ENCODE results near the gene TEX2. TPM values are rescaled to one million over a fixed set of nuclear protein-coding genes. Genes with fewer than 3 reads are reported as not detected.

Gene TEX2
- total and polyA plus RNA-seq, 2 of the 13 experiments (the other 11 are each of a cell fraction or from before 2014, with no cell fraction given): 21.4 to 37.7 TPM

DNA sequence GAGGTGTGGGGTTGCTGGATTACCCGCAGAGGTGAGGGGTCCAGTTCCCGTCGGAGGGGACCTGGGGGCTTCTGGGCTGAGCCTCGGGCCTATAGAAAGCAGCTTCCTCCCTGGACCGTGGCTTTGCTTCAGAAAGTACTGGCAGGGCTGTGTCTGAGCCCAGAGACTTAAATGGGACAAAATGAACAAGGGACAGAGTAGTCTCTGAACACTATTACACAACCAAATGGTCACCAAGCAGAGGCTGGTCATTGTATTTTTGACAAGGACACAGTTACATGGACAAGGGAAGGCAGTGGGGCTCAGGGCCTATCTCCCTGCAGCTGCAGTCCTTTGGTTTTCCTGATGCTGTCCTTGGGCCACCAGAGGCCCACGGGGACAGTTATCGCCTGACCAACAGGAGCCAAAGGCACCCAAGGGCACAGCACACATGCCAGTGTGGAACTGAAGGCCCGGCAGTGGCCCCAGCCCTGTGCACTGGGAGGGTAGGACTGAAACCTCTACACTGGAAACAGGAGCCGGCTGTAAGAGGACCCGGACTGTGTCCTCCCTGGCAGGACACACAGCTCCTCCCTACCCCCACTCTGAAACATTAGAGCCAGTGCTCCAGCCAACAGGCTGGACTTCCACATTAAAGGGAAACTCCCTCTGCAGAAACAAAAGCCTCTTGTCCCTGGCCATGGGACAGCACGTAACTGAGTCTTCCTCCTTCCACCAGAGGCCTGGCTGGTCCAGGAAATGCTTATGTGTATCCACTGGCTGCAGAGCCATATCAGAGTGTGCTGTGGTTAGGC, 107.1 kb downstream of the TEX2 start (continued):
- TF ChIP-seq NR0B2 (CRISPR knock-in tag; IDR thresholded peaks at IDR 0.05) (0 out of 2 replicates have a peak, but pooled peaks have one; percentile 9), AHR (CRISPR knock-in tag; IDR thresholded peaks at IDR 0.05) (peak; percentile 78; the same call in 1 of the 2 replicates), KDM5B (CRISPR knock-in tag; IDR thresholded peaks at IDR 0.05; ENCODE audit: borderline replicate concordance) (peak; percentile 84), ZNF784 (CRISPR knock-in tag; IDR thresholded peaks at IDR 0.05; ENCODE audit: borderline replicate concordance) (no peak), KAT2B (IDR thresholded peaks at IDR 0.05; ENCODE audit: borderline replicate concordance, low read depth, low read length) (no peak), RELA (CRISPR knock-in tag; IDR thresholded peaks at IDR 0.05) (0 out of 2 replicates have a peak, but pooled peaks have one; percentile 62), ATF6 (CRISPR knock-in tag; conservative IDR thresholded peaks at IDR 0.05) (no peak), ZNF3 (CRISPR knock-in tag; IDR thresholded peaks at IDR 0.05) (no peak), SMARCE1 (IDR thresholded peaks at IDR 0.05; ENCODE audit: borderline replicate concordance) (no peak), FOSL1 (CRISPR knock-in tag; IDR thresholded peaks at IDR 0.05; ENCODE audit: borderline replicate concordance) (no peak), ZNF124 (CRISPR knock-in tag; IDR thresholded peaks at IDR 0.05) (peak; percentile 72), HNRNPUL1 (IDR thresholded peaks at IDR 0.05; ENCODE audit: low read depth, low read length) (no peak), PHF5A (CRISPR knock-in tag; IDR thresholded peaks at IDR 0.05; ENCODE audit: low read depth, unreplicated experiment) (no peak), GABPA (IDR thresholded peaks at IDR 0.05; ENCODE audit: low read depth, low read length) (no peak), GABPA (CRISPR knock-in tag; IDR thresholded peaks at IDR 0.05; ENCODE audit: low read depth) (0 out of 2 replicates have a peak, but pooled peaks have one; percentile 33), NCOA2 (CRISPR knock-in tag; IDR thresholded peaks at IDR 0.05) (peak; percentile 72; the same call in 1 of the 2 replicates), ZNF205 (CRISPR knock-in tag; IDR thresholded peaks at IDR 0.05) (0 out of 2 replicates have a peak, but pooled peaks have one; percentile 39), SIX1 (CRISPR knock-in tag; IDR thresholded peaks at IDR 0.05; ENCODE audit: borderline replicate concordance) (peak; percentile 93; the same call in 1 of the 2 replicates), MEF2D (CRISPR knock-in tag; IDR thresholded peaks at IDR 0.05) (no peak), ATAD3A (CRISPR knock-in tag; IDR thresholded peaks at IDR 0.05) (no peak; the same call in 1 of the 2 replicates), KAT8 (CRISPR knock-in tag; IDR thresholded peaks at IDR 0.05) (peak; percentile 76; the same call in 1 of the 2 replicates)
- TF ChIP-seq, protein P1, sequence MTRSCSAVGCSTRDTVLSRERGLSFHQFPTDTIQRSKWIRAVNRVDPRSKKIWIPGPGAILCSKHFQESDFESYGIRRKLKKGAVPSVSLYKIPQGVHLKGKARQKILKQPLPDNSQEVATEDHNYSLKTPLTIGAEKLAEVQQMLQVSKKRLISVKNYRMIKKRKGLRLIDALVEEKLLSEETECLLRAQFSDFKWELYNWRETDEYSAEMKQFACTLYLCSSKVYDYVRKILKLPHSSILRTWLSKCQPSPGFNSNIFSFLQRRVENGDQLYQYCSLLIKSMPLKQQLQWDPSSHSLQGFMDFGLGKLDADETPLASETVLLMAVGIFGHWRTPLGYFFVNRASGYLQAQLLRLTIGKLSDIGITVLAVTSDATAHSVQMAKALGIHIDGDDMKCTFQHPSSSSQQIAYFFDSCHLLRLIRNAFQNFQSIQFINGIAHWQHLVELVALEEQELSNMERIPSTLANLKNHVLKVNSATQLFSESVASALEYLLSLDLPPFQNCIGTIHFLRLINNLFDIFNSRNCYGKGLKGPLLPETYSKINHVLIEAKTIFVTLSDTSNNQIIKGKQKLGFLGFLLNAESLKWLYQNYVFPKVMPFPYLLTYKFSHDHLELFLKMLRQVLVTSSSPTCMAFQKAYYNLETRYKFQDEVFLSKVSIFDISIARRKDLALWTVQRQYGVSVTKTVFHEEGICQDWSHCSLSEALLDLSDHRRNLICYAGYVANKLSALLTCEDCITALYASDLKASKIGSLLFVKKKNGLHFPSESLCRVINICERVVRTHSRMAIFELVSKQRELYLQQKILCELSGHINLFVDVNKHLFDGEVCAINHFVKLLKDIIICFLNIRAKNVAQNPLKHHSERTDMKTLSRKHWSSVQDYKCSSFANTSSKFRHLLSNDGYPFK (CRISPR knock-in tag; IDR thresholded peaks at IDR 0.05; ENCODE audit: borderline replicate concordance): peak; percentile 55
- TF ChIP-seq, protein P2, sequence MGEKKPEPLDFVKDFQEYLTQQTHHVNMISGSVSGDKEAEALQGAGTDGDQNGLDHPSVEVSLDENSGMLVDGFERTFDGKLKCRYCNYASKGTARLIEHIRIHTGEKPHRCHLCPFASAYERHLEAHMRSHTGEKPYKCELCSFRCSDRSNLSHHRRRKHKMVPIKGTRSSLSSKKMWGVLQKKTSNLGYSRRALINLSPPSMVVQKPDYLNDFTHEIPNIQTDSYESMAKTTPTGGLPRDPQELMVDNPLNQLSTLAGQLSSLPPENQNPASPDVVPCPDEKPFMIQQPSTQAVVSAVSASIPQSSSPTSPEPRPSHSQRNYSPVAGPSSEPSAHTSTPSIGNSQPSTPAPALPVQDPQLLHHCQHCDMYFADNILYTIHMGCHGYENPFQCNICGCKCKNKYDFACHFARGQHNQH (CRISPR knock-in tag; IDR thresholded peaks at IDR 0.05): peak; percentile 79

All from HepG2 (cell line).